Measurements from ENCODE around the gene MAGI2. TPM values are rescaled to one million over a fixed set of nuclear protein-coding genes. Genes with fewer than 3 reads are reported as not detected.

The MAGI2 gene
- total RNA-seq, 1 experiment from 2014 or later = 14.3 TPM

DNA sequence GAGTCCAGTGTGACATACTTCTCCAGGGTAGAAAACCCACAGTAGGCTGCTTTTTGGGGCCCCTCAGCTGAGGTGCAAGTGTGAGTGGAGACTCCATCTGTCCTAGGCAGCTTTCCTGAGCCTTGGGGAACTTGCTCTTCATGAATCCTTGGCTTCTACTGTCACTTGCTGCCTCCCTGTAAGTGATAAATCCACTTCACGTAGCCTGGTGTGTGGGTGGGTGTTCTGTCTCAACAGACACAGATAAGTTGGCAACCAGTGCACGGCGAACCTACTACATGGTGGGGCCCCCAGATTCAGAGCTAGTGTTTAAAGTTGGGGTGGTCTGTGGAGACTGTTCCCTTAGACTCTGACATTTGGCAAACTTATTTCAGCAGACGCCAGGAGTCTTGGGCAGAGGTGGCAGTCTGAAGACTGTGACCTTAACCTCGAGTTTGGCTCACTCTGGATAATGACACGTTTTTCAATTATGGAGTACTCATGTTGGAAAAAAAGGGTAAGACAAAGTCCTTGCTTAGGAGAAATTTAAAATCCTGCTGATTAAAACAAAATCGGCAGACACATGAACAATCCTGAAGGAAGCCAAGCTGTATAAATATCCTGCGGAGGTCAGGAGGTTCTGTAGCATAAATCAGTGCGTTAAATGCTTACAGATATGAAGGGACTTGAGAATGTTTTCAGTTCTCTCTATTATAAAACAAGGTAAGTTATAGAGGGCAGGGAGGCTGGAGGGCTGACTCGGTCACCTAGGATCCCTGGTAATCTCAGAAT, 1278.0 kb downstream of the MAGI2 start:
- no peak for TF ChIP-seq CTCF (conservative IDR thresholded peaks at IDR 0.05)
- H4K8ac ChIP-seq (replicated peaks; ENCODE audit: insufficient read length, low read depth, low read length) = no peak overlapping the region
- peaks cover 13% of the 10 kb centered on the region; the same call in 1 of the 2 replicates for H3K4me1 ChIP-seq (ENCODE audit: insufficient read depth, low read length)
- H3K79me1 ChIP-seq (ENCODE audit: insufficient read depth, low read depth, low read length, poor library complexity, severe bottlenecking) = no peaks in the 10 kb centered on the region
- no peak overlapping the region for H3K18ac ChIP-seq (ENCODE audit: insufficient read length, low read depth, low read length)
- DNase-seq = no peak
- Mint-ChIP-seq H3K9me3 (no peaks in the 10 kb centered on the region), H3K4me3 (no peak overlapping the region), H3K4me1 (peaks cover 38 to 41% of the 10 kb centered on the region in 2 experiments), H3K27me3 (ENCODE audit: low read depth) (no peaks in the 10 kb centered on the region), H3K27ac (no peak overlapping the region), H3K36me3 (ENCODE audit: insufficient read depth in 1 of 3, low read depth in 3 of 3) (no peaks in the 10 kb centered on the region)
- H3K9me3 ChIP-seq (ENCODE audit: control insufficient read depth, low read depth, low read length) = no peaks in the 10 kb centered on the region
- H2BK15ac ChIP-seq (ENCODE audit: low read depth, low read length) = no peak overlapping the region
- no peak overlapping the region for H3K14ac ChIP-seq (ENCODE audit: insufficient read depth, low read length)
- H3K4ac ChIP-seq (ENCODE audit: low read depth, low read length) = no peak overlapping the region
- H2AK5ac ChIP-seq (ENCODE audit: insufficient read length, low read length) = no peak overlapping the region
- no peaks in the 10 kb centered on the region for H3K27me3 ChIP-seq (ENCODE audit: insufficient read depth, low read length)
- no CpG with 5 or more reads among the region's 10 CpGs for WGBS (ENCODE audit: extremely low coverage, insufficient read length, low lambda C conversion rate)
- no peak overlapping the region for H3T11ph ChIP-seq (ENCODE audit: low read length)
- H3K56ac ChIP-seq (ENCODE audit: insufficient read length, low read depth, low read length) = no peak overlapping the region
- no peaks in the 10 kb centered on the region for H3K23me2 ChIP-seq (ENCODE audit: insufficient read length, low read depth, low read length, poor library complexity, severe bottlenecking)
- H2BK12ac ChIP-seq (ENCODE audit: insufficient read length, low read depth, low read length) = no peak overlapping the region
- H2BK120ac ChIP-seq (ENCODE audit: low read depth, low read length, poor library complexity, severe bottlenecking) = no peak overlapping the region
- H3K23ac ChIP-seq (ENCODE audit: insufficient read length, low read depth, low read length) = no peak overlapping the region
- no peak overlapping the region for H2BK20ac ChIP-seq (ENCODE audit: low read depth, low read length, poor library complexity, severe bottlenecking)
- no peaks in the 10 kb centered on the region for H3K79me2 ChIP-seq (ENCODE audit: insufficient read depth, low read length)
- H3K4me2 ChIP-seq (ENCODE audit: insufficient read depth, insufficient read length, low read length) = no peak overlapping the region
- H2AFZ ChIP-seq (ENCODE audit: low read length) = no peak overlapping the region
- H4K5ac ChIP-seq (ENCODE audit: insufficient read length, low read depth, low read length) = no peak overlapping the region
- H3K27ac ChIP-seq (ENCODE audit: insufficient read length, low read depth, low read length) = no peak overlapping the region
- H2BK5ac ChIP-seq (ENCODE audit: insufficient read length, low read length) = no peak overlapping the region
- H4K20me1 ChIP-seq (ENCODE audit: control insufficient read depth, insufficient read depth, insufficient read length) = no peaks in the 10 kb centered on the region
- H3K9ac ChIP-seq (ENCODE audit: extremely low read depth, insufficient read length, low read length) = no peak overlapping the region
- H4K91ac ChIP-seq (ENCODE audit: insufficient read length, low read depth, low read length) = no peak overlapping the region
